Ramos (cell line): Measurements from ENCODE around the gene TEP1.
"Not testable (repeated sequence)": the region's sequence is repeated elsewhere in the genome, so short reads cannot be mapped to it uniquely, and the experiment has no call there.

Experiments used
- in situ Hi-C: fragments of 300-500 bp; cut with MboI; formaldehyde crosslinking; loops from one replicate; pipeline ENCODE4 v1.14.3; 2022; ENCODE audit warnings: low sequenced_read_pairs; ENCODE audit not compliant: unreplicated experiment

Gene TEP1

DNA sequence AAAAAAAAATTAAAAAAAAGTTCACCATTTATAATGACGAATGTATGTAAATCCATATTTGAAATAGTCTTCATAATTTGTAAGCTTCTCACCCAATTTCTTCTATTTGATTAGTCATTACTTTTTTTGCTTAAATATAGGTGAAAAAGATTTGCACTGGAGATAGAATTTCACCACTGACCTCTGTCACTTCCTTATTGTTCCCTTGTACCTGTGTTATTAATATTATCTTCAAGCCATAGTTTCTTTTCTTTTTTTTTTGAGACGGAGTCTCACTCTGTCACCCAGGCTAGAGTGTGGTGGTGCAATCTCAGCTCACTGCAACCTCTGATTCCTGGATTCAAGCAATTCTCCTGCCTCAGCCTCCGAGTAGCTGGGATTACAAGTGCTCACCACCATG, 15.8 kb downstream of the TEP1 start:
- in situ Hi-C loops = no loop called here

DNA sequence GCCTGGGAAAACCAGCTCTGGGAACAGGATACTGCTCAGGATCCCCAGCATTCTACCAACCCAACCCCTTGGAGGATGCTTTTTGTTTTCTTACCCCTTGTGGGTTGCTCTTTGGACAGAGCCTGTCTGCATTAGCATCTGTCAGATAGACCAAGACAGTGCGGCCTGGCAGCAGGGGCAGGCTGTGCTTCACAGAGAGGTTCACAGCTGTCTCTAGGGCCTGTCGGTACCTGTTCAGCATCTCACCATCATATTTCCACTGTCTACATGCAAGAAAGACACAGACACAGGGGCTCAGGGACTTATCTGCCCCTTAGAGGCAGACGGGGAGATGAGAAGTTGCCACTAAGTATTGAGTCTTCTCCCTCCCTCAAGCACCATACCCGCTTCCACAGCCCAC, 21.8 kb downstream of the TEP1 start:
- in situ Hi-C loops = no loop called here

DNA sequence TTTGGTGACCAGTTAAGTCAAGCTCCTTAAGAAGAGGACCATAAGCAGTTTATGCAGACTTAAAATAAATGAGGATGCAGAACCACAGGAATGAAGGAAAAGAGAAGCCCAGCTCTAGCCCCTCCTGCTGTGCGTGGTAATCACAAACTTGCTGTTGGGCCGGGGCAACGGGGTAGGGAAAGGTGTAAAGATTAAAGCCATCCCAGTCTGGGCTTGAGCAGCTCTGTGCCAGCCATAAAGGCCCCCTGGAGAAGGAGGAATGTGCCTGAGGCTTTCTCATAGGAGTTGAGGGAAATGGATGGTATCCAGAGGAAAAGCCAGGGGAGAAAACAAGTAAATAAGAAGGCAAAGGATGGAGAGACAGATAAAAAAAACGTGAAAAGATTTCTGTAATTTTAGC, 25.1 kb downstream of the TEP1 start:
- in situ Hi-C loops = no loop called here

DNA sequence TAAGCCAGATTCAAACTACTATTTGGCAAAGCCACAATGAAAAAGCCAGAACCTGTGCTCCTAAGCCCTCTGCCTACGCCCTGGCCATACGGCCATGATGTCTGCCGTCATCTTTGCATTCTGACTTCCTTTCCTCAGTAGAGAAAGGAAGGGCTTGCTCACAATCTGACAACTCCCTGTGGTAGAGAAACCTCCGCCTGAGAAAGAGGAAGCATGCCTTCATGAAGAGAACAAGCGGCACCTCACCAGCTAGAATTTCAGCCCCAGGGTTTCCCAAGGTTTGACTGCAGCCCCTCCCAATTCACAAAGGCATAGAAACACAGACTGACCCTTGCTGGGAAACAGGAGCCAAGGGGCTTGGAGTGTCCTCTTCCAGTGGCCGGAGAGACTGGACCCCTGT, 25.7 kb downstream of the TEP1 start:
- in situ Hi-C loops = no loop called here

DNA sequence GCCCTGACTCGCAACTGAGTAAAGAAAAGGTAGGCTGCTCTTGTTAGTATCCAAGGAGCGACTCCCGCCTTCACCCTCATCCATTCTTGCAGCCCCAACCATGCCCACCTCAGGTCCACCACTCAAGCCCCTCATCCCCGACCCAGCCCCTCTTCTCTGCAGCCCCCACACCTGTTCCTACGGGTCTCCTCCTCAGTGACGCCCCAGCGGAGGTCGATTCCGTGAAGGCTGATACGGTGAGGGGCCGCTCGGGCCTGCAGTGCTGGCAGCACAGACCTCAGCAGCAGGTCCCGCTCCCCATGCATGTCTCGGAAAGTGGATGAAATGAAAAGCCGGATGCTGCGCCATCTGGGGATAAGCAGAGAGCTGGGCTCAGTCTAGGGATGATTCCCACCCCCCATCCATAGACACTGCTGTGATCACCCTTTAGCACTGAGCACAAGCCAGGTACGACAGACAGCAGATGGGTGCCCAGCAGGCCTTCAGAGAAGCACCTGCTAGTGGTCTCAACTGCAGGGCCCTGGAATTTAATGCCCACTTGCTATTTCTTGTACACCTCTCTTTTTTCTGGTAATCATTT, 26.9 kb downstream of the TEP1 start:
- in situ Hi-C loops = no loop called here

DNA sequence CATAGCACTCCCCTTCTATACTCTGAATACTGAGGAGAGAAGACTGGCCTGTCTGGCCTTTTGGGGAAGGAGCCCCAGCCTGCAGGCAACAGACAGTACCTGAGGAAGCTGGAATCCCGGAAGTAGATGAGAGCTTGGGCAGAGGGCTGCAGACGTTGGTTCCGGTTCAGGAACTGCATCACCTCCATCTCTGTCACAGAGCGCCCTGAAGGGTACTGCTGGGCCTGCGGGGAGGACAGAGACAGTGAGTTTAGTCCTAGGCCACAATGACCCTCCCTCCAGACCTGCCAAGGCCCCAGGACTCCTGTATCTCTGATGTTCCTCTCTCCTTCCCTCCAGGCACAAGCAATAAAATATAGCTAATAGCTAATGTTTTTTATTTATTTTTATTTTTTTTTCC, 28.4 kb downstream of the TEP1 start:
- in situ Hi-C loops = no loop called here

DNA sequence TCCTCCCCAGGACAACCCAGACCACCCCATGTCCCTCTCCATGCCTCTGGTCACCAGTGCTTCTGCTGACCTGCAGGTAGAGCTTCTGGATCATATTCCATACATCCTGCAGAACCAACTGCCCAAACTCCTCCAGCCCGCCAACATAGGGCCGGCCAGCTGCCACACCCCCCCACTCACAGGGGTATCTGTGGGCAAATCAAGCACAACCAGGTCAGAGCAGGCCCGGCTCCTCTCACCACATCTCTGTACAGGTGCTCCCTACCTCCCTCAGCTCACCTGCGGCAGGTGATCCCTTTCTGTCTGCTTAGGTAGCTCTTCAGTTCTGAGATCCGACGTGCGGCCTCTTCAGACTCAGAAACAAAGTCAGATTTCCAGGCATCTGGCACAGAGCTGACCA, 29.0 kb downstream of the TEP1 start:
- in situ Hi-C loops = no loop called here

DNA sequence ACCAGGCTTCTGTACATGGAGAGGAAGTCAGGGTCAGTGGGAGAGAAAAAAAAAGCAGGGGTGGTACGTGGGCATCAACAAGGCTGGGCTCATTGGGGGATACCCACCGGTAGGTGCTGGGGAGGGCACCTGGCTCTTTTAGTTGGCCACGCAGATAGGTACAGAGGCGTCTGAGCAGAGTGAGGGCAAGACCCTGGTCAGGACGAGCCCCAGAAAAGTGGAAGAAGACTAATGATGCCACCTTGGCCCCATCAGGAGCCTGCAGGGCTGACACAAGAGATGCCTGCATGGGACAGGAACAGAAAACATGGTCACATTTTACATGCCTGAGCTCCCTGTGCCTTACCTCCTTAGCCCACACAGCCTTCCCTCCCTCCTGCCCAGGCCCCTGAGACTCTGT, 29.7 kb downstream of the TEP1 start:
- in situ Hi-C loops = no loop called here

DNA sequence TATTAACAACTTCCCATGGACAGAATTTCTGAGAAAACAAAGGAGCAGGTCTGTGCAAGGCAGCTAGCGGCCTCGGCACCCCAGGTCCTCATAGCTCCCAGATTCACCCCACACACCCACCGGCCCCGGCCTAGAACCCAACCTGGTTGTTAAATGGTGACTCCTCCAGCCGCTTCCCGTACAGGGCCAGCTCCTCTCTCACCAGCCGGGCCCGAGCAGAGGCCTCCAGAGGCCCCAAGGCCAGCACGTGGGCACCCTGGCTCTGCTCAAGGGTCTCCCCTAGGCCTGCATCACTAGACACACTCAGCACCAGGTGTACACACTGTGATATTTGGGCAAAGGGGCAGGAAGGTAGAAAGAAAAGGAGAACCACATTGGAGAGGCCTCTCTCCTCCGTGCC, 30.3 kb downstream of the TEP1 start:
- in situ Hi-C loops = no loop called here

DNA sequence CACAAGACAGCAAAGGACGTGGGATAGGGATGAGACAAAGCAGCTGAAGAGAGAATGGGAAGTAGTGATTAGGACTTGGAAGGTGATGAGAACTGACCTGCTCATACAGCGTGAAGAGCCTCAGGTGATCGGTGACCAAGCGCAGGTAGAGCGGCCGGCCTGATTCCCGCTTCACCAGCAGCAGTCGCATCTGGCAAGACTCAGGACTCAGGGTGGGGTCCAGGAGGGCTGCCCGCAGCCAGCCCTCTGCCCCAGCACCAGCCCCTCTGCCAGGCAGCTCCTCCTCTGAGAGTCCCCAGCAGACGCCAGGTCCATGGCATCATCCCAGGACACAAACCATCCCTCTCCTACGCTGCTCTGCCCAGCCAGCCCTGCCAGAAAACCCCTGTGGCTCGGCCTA, 30.8 kb downstream of the TEP1 start:
- in situ Hi-C loops = no loop called here

DNA sequence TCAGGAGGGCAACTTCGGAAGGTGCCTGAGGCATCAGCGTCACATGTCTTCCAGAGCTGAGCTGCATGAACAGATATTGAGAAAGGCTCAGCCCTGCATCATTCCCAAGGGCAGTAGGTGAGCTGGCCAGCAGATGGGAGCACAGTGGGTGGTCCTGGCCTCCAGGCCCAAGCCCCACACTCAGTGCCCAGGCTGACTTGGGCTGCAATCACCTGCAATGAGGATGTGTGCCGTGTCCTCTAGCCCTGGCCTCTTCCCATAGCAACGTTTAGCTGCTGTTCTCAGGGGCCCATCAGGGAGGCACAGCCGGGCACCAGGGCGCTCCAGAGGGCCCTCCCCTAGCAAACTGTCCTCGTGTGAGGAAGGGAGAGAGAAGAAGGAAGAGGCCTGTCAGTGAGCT, 32.0 kb downstream of the TEP1 start:
- in situ Hi-C loops = no loop called here

DNA sequence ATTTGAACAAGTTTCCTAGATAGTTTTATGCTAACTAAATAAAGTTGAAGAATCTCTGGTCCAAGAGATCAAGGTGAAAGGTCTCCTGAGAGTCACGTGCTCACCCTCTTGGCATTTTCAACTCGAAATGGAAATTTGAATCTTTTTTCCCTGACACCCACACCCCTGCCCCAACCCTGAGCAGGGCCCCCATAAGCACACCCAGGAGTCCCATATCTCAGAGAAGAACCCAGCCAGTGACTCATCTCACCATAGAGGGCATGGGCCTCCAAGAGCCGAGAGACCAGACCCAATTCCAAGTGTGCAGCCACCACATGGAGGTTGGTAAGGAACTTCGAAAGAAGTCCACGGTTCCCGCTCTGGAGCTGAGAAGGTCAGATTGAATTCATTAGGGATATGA, 32.6 kb downstream of the TEP1 start:
- in situ Hi-C loops = no loop called here

DNA sequence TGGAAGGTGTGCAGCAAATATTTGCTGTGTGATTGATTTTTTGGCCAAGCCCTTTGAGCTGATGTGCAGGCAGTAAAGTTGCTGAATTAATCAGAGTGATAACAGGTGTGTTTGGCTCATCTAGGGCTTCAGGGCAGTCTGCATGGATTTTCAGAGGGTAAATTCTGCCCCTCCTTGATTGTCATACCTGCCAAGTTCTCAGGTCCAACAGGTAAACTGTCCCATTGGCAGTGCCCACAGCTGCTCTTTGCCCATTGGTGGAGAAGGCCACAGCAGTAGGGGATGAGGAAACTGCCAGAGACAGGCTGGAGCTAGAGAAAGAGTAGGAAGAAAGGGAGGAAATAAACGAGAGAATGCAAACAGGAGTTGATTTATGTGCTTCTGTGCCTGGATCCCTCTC, 33.6 kb downstream of the TEP1 start:
- in situ Hi-C loops = no loop called here

DNA sequence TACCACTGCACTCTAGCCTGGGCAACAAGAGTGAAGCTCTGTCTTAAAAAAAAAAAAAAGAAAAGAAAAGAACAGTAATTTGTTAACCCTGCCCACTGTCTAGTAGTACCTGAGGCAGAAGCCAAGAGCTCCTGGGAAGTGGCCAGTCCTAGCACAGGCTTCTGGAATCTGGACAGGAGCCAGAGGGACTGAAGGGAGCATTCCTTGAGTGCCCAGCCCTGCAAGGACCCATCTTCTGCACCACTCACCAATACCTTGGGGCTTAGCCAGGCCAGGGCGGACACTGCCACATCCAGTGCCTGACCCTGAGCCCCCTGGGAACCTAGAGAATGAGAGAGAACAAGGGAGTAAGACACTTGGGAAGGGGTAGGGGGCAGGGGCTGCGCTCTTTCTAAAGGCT, 36.1 kb downstream of the TEP1 start:
- in situ Hi-C loops = no loop called here

DNA sequence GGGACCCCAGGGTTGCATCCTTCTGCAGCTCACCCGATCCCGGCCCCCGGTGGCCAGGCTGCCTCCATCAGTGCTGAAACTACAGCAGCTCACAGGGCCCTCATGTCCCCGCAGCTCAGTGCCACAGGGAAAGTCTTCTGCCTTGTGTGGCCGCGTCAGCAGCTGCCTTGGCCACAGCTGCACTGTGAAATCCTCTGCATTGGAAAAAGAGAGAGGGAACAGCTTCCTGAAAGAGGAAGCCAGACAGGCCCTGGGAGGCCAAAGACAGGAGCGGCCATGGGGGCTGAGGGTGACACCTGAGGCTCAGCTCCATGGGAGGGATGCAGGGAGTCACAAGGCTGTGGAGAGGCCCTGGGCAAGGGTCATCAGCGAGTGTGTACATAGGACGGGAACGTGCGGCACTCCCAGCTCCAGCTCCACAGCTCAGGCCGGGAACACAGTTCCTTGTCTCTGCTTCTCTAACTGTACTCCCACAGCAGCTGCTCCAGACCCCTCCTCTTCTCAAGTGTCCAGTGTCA, 37.2 kb downstream of the TEP1 start:
- in situ Hi-C loops = no loop called here

DNA sequence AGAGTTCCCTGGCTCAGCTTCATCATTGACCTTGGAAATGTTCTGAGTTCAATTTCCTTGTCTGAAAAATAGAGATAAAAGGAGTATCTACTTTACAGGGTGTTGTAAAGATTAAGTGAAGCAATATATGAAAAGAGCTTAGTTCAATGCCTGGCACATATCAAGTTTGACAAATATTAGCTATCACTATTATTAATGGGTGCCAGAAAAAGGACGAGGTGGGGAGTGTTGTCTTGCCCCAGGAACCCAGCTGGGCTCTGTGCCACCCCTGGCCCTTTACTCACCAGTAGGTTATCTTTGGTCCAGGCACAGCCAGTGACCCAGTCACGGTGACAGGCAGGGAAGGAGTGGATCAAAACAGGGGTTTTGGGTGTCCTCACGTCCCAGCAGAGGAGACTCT, 37.8 kb downstream of the TEP1 start:
- in situ Hi-C loops = no loop called here

DNA sequence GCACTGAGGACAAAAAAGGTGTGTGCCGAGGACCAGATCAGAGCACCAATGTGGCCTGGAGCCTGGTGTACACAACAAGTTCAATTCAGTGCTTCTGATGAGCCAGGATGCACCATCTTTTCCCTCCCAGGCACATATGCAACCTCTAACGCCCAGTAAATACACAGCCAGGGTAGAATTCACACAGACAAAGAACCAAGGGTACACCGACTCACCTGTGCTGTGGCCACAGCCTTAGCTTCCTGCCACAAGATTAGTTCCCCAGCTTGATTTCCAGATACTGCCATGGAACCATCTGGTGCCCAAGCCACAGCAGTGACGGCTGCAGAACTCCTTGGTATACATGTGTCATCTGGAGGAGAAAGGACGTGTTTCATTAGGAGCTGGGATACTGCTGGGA, 40.5 kb downstream of the TEP1 start:
- in situ Hi-C loops = no loop called here

DNA sequence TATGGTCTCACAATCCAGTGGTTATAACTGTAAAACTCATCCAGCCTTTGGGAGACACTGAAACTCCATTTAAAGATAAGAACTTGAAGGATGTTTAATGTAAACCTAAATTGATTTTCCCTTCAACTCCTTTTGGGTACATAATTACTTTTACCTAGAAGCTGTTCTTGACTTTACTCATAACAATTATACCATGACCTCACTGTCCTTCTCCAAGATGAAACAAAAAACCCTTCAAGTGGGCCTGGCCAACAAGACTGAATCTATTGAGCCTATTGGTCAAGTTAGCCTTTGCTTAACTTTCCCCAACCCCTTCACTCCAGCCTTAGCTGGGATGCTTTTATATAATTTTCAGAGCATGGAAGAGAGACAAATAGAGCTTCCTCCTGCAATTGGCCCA, 47.4 kb downstream of the TEP1 start:
- in situ Hi-C loops = no loop called here

DNA sequence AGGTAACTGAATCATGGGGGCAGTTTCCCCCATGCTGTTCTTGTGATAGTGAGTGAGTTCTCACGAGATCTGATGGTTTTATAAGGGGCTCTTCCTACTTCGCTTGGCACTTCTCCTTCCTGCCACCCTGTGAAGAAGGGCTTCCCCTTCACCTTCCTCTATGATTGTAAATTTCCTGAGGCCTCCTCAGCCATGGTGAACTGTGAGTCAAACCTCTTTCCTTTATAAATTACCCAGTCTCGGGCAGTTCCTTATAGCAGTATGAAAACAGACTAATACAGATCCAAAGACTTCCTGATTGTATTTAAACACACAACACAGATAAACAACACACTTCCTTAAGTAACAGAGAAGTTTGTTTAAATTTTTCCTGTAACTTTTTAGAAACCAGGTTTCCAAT, 54.8 kb downstream of the TEP1 start:
- in situ Hi-C loops = not testable (repeated sequence)

DNA sequence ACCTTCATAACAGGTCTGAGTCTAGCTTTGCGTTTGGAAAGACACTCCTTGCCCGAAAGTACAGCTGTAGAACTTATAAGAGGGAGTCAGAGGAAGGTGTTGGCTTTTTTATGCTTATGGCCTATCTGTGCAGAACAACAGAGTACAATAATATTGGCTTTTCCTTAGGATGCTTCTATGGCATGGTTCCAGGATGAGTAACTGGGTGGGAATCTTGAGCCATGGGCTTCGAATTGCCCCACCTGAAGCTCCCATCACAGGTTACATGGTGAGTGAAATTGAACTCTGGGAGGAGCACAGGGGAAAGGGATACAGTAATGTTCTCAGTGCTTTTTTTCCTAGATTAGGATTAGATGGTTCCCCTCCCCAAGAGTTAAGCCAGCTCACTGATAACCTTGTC, 56.9 kb downstream of the TEP1 start:
- in situ Hi-C loops = no loop called here

DNA sequence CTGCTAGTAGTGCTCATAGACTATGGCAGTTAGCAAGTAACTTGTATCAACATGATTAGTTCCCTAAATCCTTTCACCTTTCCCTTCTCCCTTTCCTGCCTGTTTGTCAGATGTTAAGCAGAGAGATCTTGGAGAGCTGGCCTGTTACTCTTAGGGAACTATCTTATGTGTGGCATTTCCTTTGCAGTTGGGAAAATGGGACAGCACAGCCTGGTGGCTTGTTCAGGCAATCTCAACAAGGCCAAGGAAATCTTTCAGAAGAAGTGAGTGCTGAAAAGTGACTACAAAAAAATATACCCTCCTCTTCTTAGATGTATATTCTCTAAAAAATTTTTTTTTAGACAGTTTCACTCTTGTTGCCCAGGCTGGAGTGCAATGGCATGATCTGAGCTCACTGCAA, 62.4 kb downstream of the TEP1 start:
- in situ Hi-C loops = no loop called here

DNA sequence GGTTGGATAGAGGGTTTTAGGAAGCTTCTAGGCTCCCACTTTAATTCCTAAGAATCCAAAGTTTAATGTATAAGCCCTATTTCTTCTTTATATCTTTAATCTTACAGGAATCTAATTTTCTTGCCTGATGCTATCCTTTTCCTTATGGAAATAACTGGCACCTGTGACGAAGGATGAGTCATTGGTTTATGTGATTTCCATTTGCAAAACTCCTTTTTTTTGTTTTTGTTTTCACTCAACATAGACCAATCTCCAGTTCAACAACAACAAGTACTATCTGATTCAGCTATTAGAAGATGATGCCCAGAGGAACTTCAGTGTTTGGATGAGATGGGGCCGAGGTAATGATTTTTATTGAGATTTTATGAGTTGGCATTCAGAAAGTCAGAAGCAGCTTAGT, 63.0 kb downstream of the TEP1 start:
- in situ Hi-C loops = no loop called here

DNA sequence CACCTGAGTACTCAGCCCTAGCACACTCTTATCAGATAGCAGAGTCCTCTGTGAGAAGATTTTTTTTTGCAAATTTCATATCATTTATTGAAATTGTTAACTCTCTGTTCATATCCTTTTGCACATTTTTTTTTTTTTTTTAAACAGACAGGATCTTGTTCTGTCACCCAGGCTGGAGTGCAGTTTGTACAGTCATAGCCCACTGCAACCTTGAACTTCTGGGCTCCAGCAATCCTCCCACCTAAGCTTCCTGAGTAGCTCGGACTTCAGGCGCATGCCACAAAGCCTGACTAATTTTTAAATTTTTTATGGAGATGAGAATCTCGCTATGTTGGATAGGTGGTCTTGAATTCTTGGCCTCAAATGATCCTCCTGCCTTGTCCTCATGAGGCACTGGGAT, 65.6 kb downstream of the TEP1 start:
- in situ Hi-C loops = no loop called here
